HEK293 (cell line): Measurements from ENCODE around the gene PDF.

Experiments used
- CTCF ChIA-PET: fragments of 350-600 bp; formaldehyde crosslinking; extraction: SDS; loops from one replicate; lab custom pipeline; 2021; ENCODE audit warnings: antibody characterized with exemption; lab: Yijun Ruan, JAX
- POLR2A ChIA-PET: fragments of 300-600 bp; formaldehyde crosslinking; extraction: SDS; loops from one replicate; lab custom pipeline; 2020; ENCODE audit warnings: antibody characterized with exemption, inconsistent platforms; lab: Yijun Ruan, JAX
- H3K27ac ChIP-seq: fragments of 200-500 bp; sonication (Bioruptor generic); 2 replicates; pipeline ENCODE4 v1.5.1; 2014; ENCODE audit warnings: low read depth, low read length, control low read depth, inconsistent platforms; ENCODE audit errors: extremely low read depth
- H3K36me3 ChIP-seq, 2 experiments: fragments of 200-500 bp in 1 of 2; sonication (Bioruptor generic) in 1 of 2; 1 replicate in 1 of 2; 2 replicates in 1 of 2; pipeline ENCODE4 v1.5.1; 2014 to 2017; ENCODE audit warnings: inconsistent platforms in 2 of 2, low read length in 2 of 2; ENCODE audit not compliant: control insufficient read depth in 2 of 2, insufficient read depth in 1 of 2
- H3K4me1 ChIP-seq: fragments of 200-500 bp; sonication (Bioruptor generic); 2 replicates; pipeline ENCODE4 v1.5.1; 2014; ENCODE audit warnings: mild to moderate bottlenecking, low read length, inconsistent platforms; ENCODE audit not compliant: control insufficient read depth, insufficient read depth
- H3K4me3 ChIP-seq: 2 replicates; pipeline ENCODE4 v1.5.1; 2011; ENCODE audit warnings: low read depth, mild to moderate bottlenecking, control low read depth, low read length, moderate library complexity
- H3K9me3 ChIP-seq: fragments of 200-500 bp; sonication (Bioruptor generic); 2 replicates; pipeline ENCODE4 v1.5.1; 2014; ENCODE audit warnings: low read depth, low read length, inconsistent platforms; ENCODE audit not compliant: control insufficient read depth, insufficient read depth
- GLI4 ChIP-seq: fragments of 450-650 bp; formaldehyde crosslinking; IDR thresholded peaks from 2 replicates; pipeline ENCODE4 v1.5.1; 2016; ENCODE audit warnings: missing biosample characterization, missing genetic modification characterization
- SP2 ChIP-seq: fragments of 450-650 bp; formaldehyde crosslinking; IDR thresholded peaks from 2 replicates; pipeline ENCODE4 v1.5.1; 2016; ENCODE audit warnings: missing biosample characterization, missing genetic modification characterization
- ZEB2 ChIP-seq: fragments of 450-650 bp; formaldehyde crosslinking; IDR thresholded peaks from 2 replicates; pipeline ENCODE4 v1.5.1; 2016; ENCODE audit warnings: missing biosample characterization, missing genetic modification characterization
- ZFHX2 ChIP-seq: fragments of 450-650 bp; formaldehyde crosslinking; conservative IDR thresholded peaks from 2 replicates; pipeline ENCODE4 v1.5.1; 2016; ENCODE audit warnings: missing biosample characterization, missing genetic modification characterization
- ZIC2 ChIP-seq: fragments of 450-650 bp; formaldehyde crosslinking; IDR thresholded peaks from 2 replicates; pipeline ENCODE4 v1.5.1; 2016; ENCODE audit warnings: missing biosample characterization, missing genetic modification characterization
- ZNF10 ChIP-seq: fragments of 450-650 bp; formaldehyde crosslinking; IDR thresholded peaks from 2 replicates; pipeline ENCODE4 v1.5.1; 2017; ENCODE audit warnings: missing biosample characterization, missing genetic modification characterization
- ZNF132 ChIP-seq: fragments of 450-650 bp; formaldehyde crosslinking; IDR thresholded peaks from 2 replicates; pipeline ENCODE4 v1.5.1; 2017; ENCODE audit warnings: missing biosample characterization, missing genetic modification characterization, borderline replicate concordance
- ZNF169 ChIP-seq: fragments of 450-650 bp; formaldehyde crosslinking; IDR thresholded peaks from 2 replicates; pipeline ENCODE4 v1.5.1; 2016; ENCODE audit warnings: missing biosample characterization, missing genetic modification characterization
- ZNF423 ChIP-seq: fragments of 450-650 bp; formaldehyde crosslinking; IDR thresholded peaks from 2 replicates; pipeline ENCODE4 v1.5.1; 2016; ENCODE audit warnings: missing biosample characterization, missing genetic modification characterization
- ZNF521 ChIP-seq: fragments of 450-650 bp; formaldehyde crosslinking; IDR thresholded peaks from 2 replicates; pipeline ENCODE4 v1.5.1; 2017; ENCODE audit warnings: missing biosample characterization, mild to moderate bottlenecking, missing genetic modification characterization
- ZNF555 ChIP-seq: fragments of 450-650 bp; formaldehyde crosslinking; conservative IDR thresholded peaks from 2 replicates; pipeline ENCODE4 v1.5.1; 2017; ENCODE audit warnings: missing biosample characterization, mild to moderate bottlenecking, missing genetic modification characterization, inconsistent platforms
- ZNF621 ChIP-seq: fragments of 450-650 bp; formaldehyde crosslinking; IDR thresholded peaks from 2 replicates; pipeline ENCODE4 v1.5.1; 2017; ENCODE audit warnings: missing biosample characterization, missing genetic modification characterization
- ZNF658 ChIP-seq: fragments of 450-650 bp; formaldehyde crosslinking; IDR thresholded peaks from 2 replicates; pipeline ENCODE4; 2016; ENCODE audit warnings: missing biosample characterization, missing genetic modification characterization
- ZNF776 ChIP-seq: fragments of 450-650 bp; formaldehyde crosslinking; IDR thresholded peaks from 2 replicates; pipeline ENCODE4 v1.5.0; 2017; ENCODE audit warnings: missing biosample characterization, missing genetic modification characterization, borderline replicate concordance
- ZSCAN30 ChIP-seq: fragments of 450-650 bp; IDR thresholded peaks from 2 replicates; pipeline ENCODE4 v1.5.1; 2018; ENCODE audit warnings: missing biosample characterization, mild to moderate bottlenecking, missing genetic modification characterization, moderate library complexity
- TF ChIP-seq, protein P1 (sequence below): fragments of 450-650 bp; formaldehyde crosslinking; IDR thresholded peaks from 2 replicates; pipeline ENCODE4 v1.5.1; 2016; ENCODE audit warnings: missing biosample characterization, missing genetic modification characterization
- TF ChIP-seq, protein P2 (sequence below): fragments of 450-650 bp; formaldehyde crosslinking; IDR thresholded peaks from 2 replicates; pipeline ENCODE4 v1.5.1; 2017; ENCODE audit warnings: missing biosample characterization, missing genetic modification characterization
- TF ChIP-seq, protein P3 (sequence below): fragments of 450-650 bp; IDR thresholded peaks from 2 replicates; pipeline ENCODE4 v1.5.1; 2018; ENCODE audit warnings: missing biosample characterization, mild to moderate bottlenecking, missing genetic modification characterization
- TF ChIP-seq, protein P4 (sequence below): fragments of 450-650 bp; formaldehyde crosslinking; IDR thresholded peaks from 2 replicates; pipeline ENCODE4 v1.5.1; 2016; ENCODE audit warnings: missing biosample characterization, missing genetic modification characterization
- TF ChIP-seq, protein P5 (sequence below): fragments of 450-650 bp; formaldehyde crosslinking; IDR thresholded peaks from 2 replicates; pipeline ENCODE4 v1.5.1; 2016; ENCODE audit warnings: missing biosample characterization, missing genetic modification characterization, borderline replicate concordance

Gene PDF

DNA sequence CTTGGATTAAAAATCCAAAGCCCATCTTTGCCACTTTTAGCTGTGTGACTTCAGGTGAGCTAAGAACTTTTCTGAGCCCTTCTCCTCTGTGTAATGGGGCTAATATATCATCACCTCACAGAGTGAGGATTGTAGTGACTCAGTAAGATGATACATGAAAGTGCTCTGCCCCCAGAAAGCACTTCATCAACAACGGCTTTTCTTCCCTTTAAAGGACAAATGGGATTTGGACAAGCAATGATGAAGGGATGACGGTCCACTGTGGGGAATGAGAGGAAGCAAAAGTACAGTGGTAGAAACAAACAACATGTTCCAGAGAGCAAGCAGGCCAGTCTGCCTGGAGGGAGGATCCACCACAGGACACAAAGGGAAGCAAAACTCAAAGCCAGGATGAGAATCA, 35.5 kb upstream of the PDF start:
- ChIA-PET POLR2A (no interaction called here), CTCF (no interaction called here)
- no peak overlapping the region for H3K27ac ChIP-seq
- TF ChIP-seq ZSCAN30 (no peak), ZEB2 (no peak), ZFHX2 (tag by site-specific recombination) (no peak), ZNF521 (tag by site-specific recombination) (no peak), ZNF555 (tag by site-specific recombination) (no peak), GLI4 (no peak), SP2 (no peak), ZNF776 (tag by site-specific recombination) (no peak)
- H3K4me3 ChIP-seq, result no peak overlapping the region
- H3K9me3 ChIP-seq, result no peaks in the 10 kb centered on the region
- H3K4me1 ChIP-seq, result no peaks in the 10 kb centered on the region
- H3K36me3 ChIP-seq, result peaks cover 22 to 85% of the 10 kb centered on the region in 2 experiments

DNA sequence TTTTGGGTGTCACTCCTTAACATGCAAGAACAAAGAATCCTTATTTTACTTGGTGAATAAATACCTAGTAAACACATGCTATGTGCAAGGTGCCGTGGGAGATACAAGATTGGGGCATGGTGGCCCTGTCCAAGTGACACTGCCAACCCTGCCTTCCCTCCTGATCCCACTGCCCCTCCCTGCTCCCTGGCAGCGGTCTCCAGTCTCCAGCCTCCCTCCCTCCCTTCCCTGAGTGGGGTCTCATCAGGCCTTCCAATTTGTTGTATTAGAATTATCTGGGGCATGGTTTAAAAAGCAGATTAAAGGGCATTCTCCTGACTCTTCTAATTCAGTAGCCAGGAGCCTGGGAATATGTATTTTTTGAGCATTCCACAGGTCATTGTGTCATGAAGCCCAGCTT, 33.7 kb upstream of the PDF start:
- CTCF ChIA-PET, result interaction anchor here (0.6 kb wide), 1 partner anchor 744 kb away, joined by 3 read pairs; no protein-coding TSS in a partner anchor

More for the DNA sequence above, 33.7 kb upstream of the PDF start:
- Histone ChIP-seq H3K9me3 (no peaks in the 10 kb centered on the region), H3K4me1 (no peaks in the 10 kb centered on the region), H3K4me3 (no peak overlapping the region), H3K36me3 (peaks cover 27 to 74% of the 10 kb centered on the region in 2 experiments; a peak in 2 of 3 replicates), H3K27ac (no peak overlapping the region)
- POLR2A ChIA-PET, result no interaction called here
- TF ChIP-seq, protein P1, sequence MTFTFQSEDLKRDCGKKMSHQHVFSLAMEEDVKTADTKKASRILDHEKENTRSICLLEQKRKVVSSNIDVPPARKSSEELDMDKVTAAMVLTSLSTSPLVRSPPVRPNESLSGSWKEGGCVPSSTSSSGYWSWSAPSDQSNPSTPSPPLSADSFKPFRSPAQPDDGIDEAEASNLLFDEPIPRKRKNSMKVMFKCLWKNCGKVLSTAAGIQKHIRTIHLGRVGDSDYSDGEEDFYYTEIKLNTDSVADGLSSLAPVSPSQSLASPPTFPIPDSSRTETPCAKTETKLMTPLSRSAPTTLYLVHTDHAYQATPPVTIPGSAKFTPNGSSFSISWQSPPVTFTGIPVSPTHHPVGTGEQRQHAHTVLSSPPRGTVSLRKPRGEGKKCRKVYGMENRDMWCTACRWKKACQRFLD (tag by site-specific recombination), result no peak
- TF ChIP-seq ZNF132, result no peak
- TF ChIP-seq, protein P2, sequence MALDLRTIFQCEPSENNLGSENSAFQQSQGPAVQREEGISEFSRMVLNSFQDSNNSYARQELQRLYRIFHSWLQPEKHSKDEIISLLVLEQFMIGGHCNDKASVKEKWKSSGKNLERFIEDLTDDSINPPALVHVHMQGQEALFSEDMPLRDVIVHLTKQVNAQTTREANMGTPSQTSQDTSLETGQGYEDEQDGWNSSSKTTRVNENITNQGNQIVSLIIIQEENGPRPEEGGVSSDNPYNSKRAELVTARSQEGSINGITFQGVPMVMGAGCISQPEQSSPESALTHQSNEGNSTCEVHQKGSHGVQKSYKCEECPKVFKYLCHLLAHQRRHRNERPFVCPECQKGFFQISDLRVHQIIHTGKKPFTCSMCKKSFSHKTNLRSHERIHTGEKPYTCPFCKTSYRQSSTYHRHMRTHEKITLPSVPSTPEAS (tag by site-specific recombination), result no peak
- TF ChIP-seq ZNF658 (tag by site-specific recombination), result no peak
- TF ChIP-seq ZNF423 (tag by site-specific recombination), result no peak
- TF ChIP-seq, protein P3, sequence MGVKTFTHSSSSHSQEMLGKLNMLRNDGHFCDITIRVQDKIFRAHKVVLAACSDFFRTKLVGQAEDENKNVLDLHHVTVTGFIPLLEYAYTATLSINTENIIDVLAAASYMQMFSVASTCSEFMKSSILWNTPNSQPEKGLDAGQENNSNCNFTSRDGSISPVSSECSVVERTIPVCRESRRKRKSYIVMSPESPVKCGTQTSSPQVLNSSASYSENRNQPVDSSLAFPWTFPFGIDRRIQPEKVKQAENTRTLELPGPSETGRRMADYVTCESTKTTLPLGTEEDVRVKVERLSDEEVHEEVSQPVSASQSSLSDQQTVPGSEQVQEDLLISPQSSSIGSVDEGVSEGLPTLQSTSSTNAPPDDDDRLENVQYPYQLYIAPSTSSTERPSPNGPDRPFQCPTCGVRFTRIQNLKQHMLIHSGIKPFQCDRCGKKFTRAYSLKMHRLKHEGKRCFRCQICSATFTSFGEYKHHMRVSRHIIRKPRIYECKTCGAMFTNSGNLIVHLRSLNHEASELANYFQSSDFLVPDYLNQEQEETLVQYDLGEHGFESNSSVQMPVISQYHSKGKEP (tag by site-specific recombination), result no peak
- TF ChIP-seq ZNF10 (tag by site-specific recombination), result no peak
- no peak for TF ChIP-seq ZNF169
- no peak for TF ChIP-seq ZNF621 (tag by site-specific recombination)
- TF ChIP-seq ZIC2 (tag by site-specific recombination), result no peak
- TF ChIP-seq, protein P4, sequence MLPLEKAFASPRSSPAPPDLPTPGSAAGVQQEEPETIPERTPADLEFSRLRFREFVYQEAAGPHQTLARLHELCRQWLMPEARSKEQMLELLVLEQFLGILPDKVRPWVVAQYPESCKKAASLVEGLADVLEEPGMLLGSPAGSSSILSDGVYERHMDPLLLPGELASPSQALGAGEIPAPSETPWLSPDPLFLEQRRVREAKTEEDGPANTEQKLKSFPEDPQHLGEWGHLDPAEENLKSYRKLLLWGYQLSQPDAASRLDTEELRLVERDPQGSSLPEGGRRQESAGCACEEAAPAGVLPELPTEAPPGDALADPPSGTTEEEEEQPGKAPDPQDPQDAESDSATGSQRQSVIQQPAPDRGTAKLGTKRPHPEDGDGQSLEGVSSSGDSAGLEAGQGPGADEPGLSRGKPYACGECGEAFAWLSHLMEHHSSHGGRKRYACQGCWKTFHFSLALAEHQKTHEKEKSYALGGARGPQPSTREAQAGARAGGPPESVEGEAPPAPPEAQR (tag by site-specific recombination), result no peak
- TF ChIP-seq, protein P5, sequence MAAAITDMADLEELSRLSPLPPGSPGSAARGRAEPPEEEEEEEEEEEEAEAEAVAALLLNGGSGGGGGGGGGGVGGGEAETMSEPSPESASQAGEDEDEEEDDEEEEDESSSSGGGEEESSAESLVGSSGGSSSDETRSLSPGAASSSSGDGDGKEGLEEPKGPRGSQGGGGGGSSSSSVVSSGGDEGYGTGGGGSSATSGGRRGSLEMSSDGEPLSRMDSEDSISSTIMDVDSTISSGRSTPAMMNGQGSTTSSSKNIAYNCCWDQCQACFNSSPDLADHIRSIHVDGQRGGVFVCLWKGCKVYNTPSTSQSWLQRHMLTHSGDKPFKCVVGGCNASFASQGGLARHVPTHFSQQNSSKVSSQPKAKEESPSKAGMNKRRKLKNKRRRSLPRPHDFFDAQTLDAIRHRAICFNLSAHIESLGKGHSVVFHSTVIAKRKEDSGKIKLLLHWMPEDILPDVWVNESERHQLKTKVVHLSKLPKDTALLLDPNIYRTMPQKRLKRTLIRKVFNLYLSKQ (tag by site-specific recombination), result no peak
